Ramos (cell line): ENCODE results near the gene DSCAML1.

ENCODE experiments used
- in situ Hi-C: fragments of 300-500 bp; cut with MboI; formaldehyde crosslinking; loops from one replicate; pipeline ENCODE4 v1.14.3; 2022; ENCODE audit warnings: low sequenced_read_pairs; ENCODE audit not compliant: unreplicated experiment

DSCAML1 gene

GRCh38 chr11:117573326-117573725 lies 223.7 kb downstream of the DSCAML1 start:
- in situ Hi-C loops: no loop called here

GRCh38 chr11:117572671-117573070 lies 224.3 kb downstream of the DSCAML1 start:
- in situ Hi-C loops: no loop called here

GRCh38 chr11:117572129-117572528 lies 224.9 kb downstream of the DSCAML1 start:
- in situ Hi-C loops: no loop called here

- in situ Hi-C loops: no loop called here
These were observed 226.3 kb downstream of the DSCAML1 start for GRCh38 chr11:117570701-117571100.

- in situ Hi-C loops: no loop called here
These were observed 227.1 kb downstream of the DSCAML1 start for GRCh38 chr11:117569911-117570310.

- in situ Hi-C loops: no loop called here
These were observed 231.3 kb downstream of the DSCAML1 start for GRCh38 chr11:117565709-117566108.

GRCh38 chr11:117564321-117564720 lies 232.7 kb downstream of the DSCAML1 start:
- in situ Hi-C loops: no loop called here

GRCh38 chr11:117563556-117563955 lies 233.5 kb downstream of the DSCAML1 start:
- in situ Hi-C loops: no loop called here

- in situ Hi-C loops: no loop called here
These were observed 234.9 kb downstream of the DSCAML1 start for GRCh38 chr11:117562136-117562535.

GRCh38 chr11:117560780-117561530 lies 236.1 kb downstream of the DSCAML1 start:
- in situ Hi-C loops: no loop called here

GRCh38 chr11:117559698-117560097 lies 237.3 kb downstream of the DSCAML1 start:
- in situ Hi-C loops: no loop called here

GRCh38 chr11:117557361-117557760 lies 239.7 kb downstream of the DSCAML1 start:
- in situ Hi-C loops: no loop called here

GRCh38 chr11:117554601-117555333 lies 242.2 kb downstream of the DSCAML1 start:
- in situ Hi-C loops: no loop called here

- in situ Hi-C loops: no loop called here
These were observed 244.4 kb downstream of the DSCAML1 start for GRCh38 chr11:117552626-117553025.

GRCh38 chr11:117551761-117552343 lies 245.2 kb downstream of the DSCAML1 start:
- in situ Hi-C loops: no loop called here

GRCh38 chr11:117550466-117550865 lies 246.6 kb downstream of the DSCAML1 start:
- in situ Hi-C loops: no loop called here

- in situ Hi-C loops: no loop called here
These were observed 247.6 kb downstream of the DSCAML1 start for GRCh38 chr11:117549417-117549816.

GRCh38 chr11:117548876-117549275 lies 248.1 kb downstream of the DSCAML1 start:
- in situ Hi-C loops: no loop called here

- in situ Hi-C loops: no loop called here
These were observed 249.1 kb downstream of the DSCAML1 start for GRCh38 chr11:117547946-117548345.

- in situ Hi-C loops: no loop called here
These were observed 249.7 kb downstream of the DSCAML1 start for GRCh38 chr11:117547195-117547850.
